ENCODE results near the gene UACA. TPM values are rescaled to one million over a fixed set of nuclear protein-coding genes. Genes with fewer than 3 reads are reported as not detected.

Gene UACA
- total RNA-seq, 1 experiment from 2014 or later: 38.0 TPM

GRCh38 chr15:70610541-70610940, 152.8 kb downstream of the UACA start:
- H3K56ac ChIP-seq (ENCODE audit: insufficient read length, low read depth, low read length): no peak overlapping the region
- H4K5ac ChIP-seq (ENCODE audit: insufficient read length, low read depth, low read length): no peak overlapping the region
- Mint-ChIP-seq H3K4me3 (no peak overlapping the region), H3K9me3 (no peaks in the 10 kb centered on the region; a peak in 3 of 5 replicates), H3K4me1 (peaks cover 21 to 25% of the 10 kb centered on the region in 2 experiments), H3K27me3 (ENCODE audit: low read depth) (peaks cover 2% of the 10 kb centered on the region; the same call in 1 of the 2 replicates), H3K27ac (no peak overlapping the region), H3K36me3 (ENCODE audit: insufficient read depth in 1 of 3, low read depth in 3 of 3) (no peaks in the 10 kb centered on the region)
- no peaks in the 10 kb centered on the region for H3K79me1 ChIP-seq (ENCODE audit: insufficient read depth, low read depth, low read length, poor library complexity, severe bottlenecking)
- no peak overlapping the region for H2BK12ac ChIP-seq (ENCODE audit: insufficient read length, low read depth, low read length)
- H3T11ph ChIP-seq (ENCODE audit: low read length): no peak overlapping the region
- no peak overlapping the region for H3K4me2 ChIP-seq (ENCODE audit: insufficient read depth, insufficient read length, low read length)
- no peak for TF ChIP-seq CTCF (conservative IDR thresholded peaks at IDR 0.05)
- peaks cover 3% of the 10 kb centered on the region; the same call in 1 of the 2 replicates for H3K4me1 ChIP-seq (ENCODE audit: insufficient read depth, low read length)
- H3K23ac ChIP-seq (ENCODE audit: insufficient read length, low read depth, low read length): no peak overlapping the region
- H3K9me3 ChIP-seq (ENCODE audit: control insufficient read depth, low read depth, low read length): no peaks in the 10 kb centered on the region
- no peak overlapping the region for H3K27ac ChIP-seq (ENCODE audit: insufficient read length, low read depth, low read length)
- no CpG with 5 or more reads among the region's 2 CpGs for WGBS (ENCODE audit: extremely low coverage, insufficient read length, low lambda C conversion rate)
- no peaks in the 10 kb centered on the region for H3K27me3 ChIP-seq (ENCODE audit: insufficient read depth, low read length)
- no peak overlapping the region for H2BK20ac ChIP-seq (ENCODE audit: low read depth, low read length, poor library complexity, severe bottlenecking)
- no peak overlapping the region for H3K18ac ChIP-seq (ENCODE audit: insufficient read length, low read depth, low read length)
- no peak overlapping the region for H3K4ac ChIP-seq (ENCODE audit: low read depth, low read length)
- no peaks in the 10 kb centered on the region for H4K20me1 ChIP-seq (ENCODE audit: control insufficient read depth, insufficient read depth, insufficient read length)
- no peak overlapping the region for H2AK5ac ChIP-seq (ENCODE audit: insufficient read length, low read length)
- H2BK120ac ChIP-seq (ENCODE audit: low read depth, low read length, poor library complexity, severe bottlenecking): no peak overlapping the region
- H2BK5ac ChIP-seq (ENCODE audit: insufficient read length, low read length): no peak overlapping the region
- no peak overlapping the region for H4K91ac ChIP-seq (ENCODE audit: insufficient read length, low read depth, low read length)
- no peak overlapping the region for H3K14ac ChIP-seq (ENCODE audit: insufficient read depth, low read length)
- H4K8ac ChIP-seq (replicated peaks; ENCODE audit: insufficient read length, low read depth, low read length): no peak overlapping the region
- no peak for DNase-seq
- H2AFZ ChIP-seq (ENCODE audit: low read length): no peak overlapping the region
- no peaks in the 10 kb centered on the region for H3K23me2 ChIP-seq (ENCODE audit: insufficient read length, low read depth, low read length, poor library complexity, severe bottlenecking)
- no peak overlapping the region for H2BK15ac ChIP-seq (ENCODE audit: low read depth, low read length)
- no peak overlapping the region for H3K9ac ChIP-seq (ENCODE audit: extremely low read depth, insufficient read length, low read length)
- H3K79me2 ChIP-seq (ENCODE audit: insufficient read depth, low read length): no peaks in the 10 kb centered on the region

All from H9 (cell line).